Lower leg skin (tissue), 3 donors: ENCODE measurements around the gene TRMT10C.

Source experiments
- CTCF ChIP-seq, 3 donors: fragments of 450-650 bp; IDR thresholded peaks; one replicate each; pipeline ENCODE4 v1.5.1; 2016; ENCODE audit warnings: antibody characterized with exemption in 3 of 3, mild to moderate bottlenecking in 3 of 3, moderate library complexity in 2 of 3
- POLR2A ChIP-seq, 2 donors: fragments of 450-650 bp; IDR thresholded peaks; one replicate each; pipeline ENCODE4 v1.6.1; 2016 to 2017; ENCODE audit warnings: antibody characterized with exemption in 2 of 2, mild to moderate bottlenecking in 1 of 2, moderate library complexity in 1 of 2

- no peak for TF ChIP-seq CTCF (IDR thresholded peaks at IDR 0.05)
- no peak for TF ChIP-seq POLR2A (IDR thresholded peaks at IDR 0.05)
Measured at GRCh38 chr3:101529816-101530685, 31.6 kb upstream of the TRMT10C start.
